Mammary epithelial cell (primary cell): Measurements from ENCODE around the gene STON2.

Experiments
- EZH2 ChIP-seq: IDR thresholded peaks from 2 replicates; pipeline ENCODE4 v1.6.1; 2012; ENCODE audit warnings: low read length, inconsistent platforms, borderline replicate concordance
- TF ChIP-seq, protein P1 (sequence below), 2 donors: IDR thresholded peaks in 1 of 2; conservative IDR thresholded peaks in 1 of 2; 2 replicates each; pipeline ENCODE4 v1.5.1; 2011 to 2012; ENCODE audit warnings: inconsistent platforms in 2 of 2, low read length in 2 of 2, mild to moderate bottlenecking in 2 of 2, control low read depth in 1 of 2, low read depth in 1 of 2; ENCODE audit not compliant: insufficient read depth in 1 of 2; ENCODE audit errors: extremely low read depth in 1 of 2

DNA sequence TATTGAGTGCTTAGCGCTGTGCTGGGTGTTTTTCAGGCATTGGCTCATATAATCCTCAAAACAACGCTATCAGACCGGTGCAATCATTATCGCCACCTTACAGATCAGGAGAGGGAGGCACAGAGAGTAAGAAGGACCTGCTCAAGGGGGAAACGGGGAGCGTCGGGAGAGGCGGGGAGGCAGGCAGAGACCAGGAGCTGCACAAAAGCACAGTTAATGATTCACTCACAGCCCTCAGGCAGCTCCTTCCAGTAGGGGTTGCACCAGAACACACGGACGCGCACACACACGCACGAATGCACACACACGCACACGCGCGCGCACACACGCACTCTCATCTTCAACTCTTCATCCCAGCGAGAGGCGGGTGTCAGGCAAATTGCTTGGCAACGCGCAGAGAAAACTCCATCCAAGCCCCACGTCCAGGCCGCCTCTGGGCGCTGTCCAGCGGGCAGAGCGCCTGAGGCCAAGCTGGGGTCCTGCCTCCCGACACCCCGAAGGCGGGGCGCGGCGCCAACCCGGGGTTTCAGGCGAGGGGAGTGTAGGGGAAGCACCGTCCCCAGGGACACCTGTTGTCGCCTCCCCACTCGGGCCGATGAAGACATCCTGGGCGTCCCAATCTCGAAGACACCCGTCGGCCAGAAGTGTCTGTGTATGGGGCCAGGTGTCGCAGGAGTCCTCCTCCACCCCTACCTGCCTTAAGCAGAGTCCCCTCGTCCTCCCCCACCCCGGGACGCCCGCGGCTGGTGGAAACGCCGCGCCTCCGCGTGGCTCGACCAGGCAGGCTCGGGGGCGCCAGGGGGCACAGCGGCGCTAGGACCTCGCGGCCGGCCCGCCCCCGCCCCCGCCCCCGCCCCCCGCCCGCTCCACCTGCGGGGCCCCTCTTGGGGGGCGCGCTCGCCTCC, 35.5 kb upstream of the STON2 start:
- TF ChIP-seq, protein P1, sequence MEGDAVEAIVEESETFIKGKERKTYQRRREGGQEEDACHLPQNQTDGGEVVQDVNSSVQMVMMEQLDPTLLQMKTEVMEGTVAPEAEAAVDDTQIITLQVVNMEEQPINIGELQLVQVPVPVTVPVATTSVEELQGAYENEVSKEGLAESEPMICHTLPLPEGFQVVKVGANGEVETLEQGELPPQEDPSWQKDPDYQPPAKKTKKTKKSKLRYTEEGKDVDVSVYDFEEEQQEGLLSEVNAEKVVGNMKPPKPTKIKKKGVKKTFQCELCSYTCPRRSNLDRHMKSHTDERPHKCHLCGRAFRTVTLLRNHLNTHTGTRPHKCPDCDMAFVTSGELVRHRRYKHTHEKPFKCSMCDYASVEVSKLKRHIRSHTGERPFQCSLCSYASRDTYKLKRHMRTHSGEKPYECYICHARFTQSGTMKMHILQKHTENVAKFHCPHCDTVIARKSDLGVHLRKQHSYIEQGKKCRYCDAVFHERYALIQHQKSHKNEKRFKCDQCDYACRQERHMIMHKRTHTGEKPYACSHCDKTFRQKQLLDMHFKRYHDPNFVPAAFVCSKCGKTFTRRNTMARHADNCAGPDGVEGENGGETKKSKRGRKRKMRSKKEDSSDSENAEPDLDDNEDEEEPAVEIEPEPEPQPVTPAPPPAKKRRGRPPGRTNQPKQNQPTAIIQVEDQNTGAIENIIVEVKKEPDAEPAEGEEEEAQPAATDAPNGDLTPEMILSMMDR (conservative IDR thresholded peaks at IDR 0.05 in 1 of 2, IDR thresholded peaks at IDR 0.05 in 1 of 2; ENCODE audit: extremely low read depth in 1 of 2, insufficient read depth in 1 of 2, low read depth in 1 of 2, low read length in 2 of 2): no peak
- no peak for TF ChIP-seq EZH2
